B cell (primary cell): ENCODE measurements around the gene CETN2.

Experiments used
- CTCF ChIP-seq: fragments of 200-600 bp; IDR thresholded peaks from one replicate; pipeline ENCODE4 v1.8.0; 2022; ENCODE audit warnings: antibody characterized with exemption, mild to moderate bottlenecking
- EZH2 ChIP-seq: IDR thresholded peaks from 2 replicates; pipeline ENCODE4 v1.6.1; 2012; ENCODE audit warnings: borderline replicate concordance, low read depth, mild to moderate bottlenecking, moderate library complexity, low read length; ENCODE audit not compliant: insufficient read depth, poor library complexity, severe bottlenecking

GRCh38 chrX:152866386-152866785, 35.8 kb upstream of the CETN2 start:
- TF ChIP-seq EZH2 (no peak), CTCF (no peak)
